Stimulated activated CD8-positive, alpha-beta memory T cell treated with anti-CD3 and anti-CD28 coated beads, Interleukin-7, amount 100 ng/mL, for 48 hours (primary cell): ENCODE results near the gene IGF1R.
"Not testable (repeated sequence)": the region's sequence is repeated elsewhere in the genome, so short reads cannot be mapped to it uniquely, and the experiment has no call there.

Experiments
- DNase-seq, 2 donors: peaks; one replicate each; pipeline ENCODE4 v3.0.0-alpha.2; 2020; ENCODE audit warnings: low read depth in 1 of 2; ENCODE audit errors: extremely low read depth in 1 of 2

IGF1R gene

DNA sequence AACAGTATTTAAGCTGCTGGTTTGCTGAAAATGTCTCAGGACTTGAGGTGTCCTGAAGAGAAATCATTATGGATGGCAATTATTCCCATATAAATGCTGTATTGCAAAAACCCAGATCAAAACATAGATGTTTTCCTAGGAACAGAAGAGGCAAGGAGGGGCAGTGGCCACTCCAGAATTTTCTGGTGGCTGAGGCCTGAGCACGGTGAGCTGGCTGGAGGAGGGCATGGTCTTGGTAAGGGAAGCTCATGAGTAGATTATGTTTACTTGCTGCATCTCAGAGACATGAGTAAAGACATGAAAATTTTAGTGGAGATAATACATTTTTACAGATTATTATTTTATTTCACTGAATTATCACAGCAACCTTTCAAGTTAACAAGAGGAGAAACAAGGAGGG, 328.2 kb downstream of the IGF1R start:
- no peak for DNase-seq

GRCh38 chr15:98977441-98977840, 329.1 kb downstream of the IGF1R start:
- no peak for DNase-seq

GRCh38 chr15:98978153-98978552, 329.8 kb downstream of the IGF1R start:
- no peak for DNase-seq

- no peak for DNase-seq
Measured at GRCh38 chr15:98980899-98981228, 332.5 kb downstream of the IGF1R start.

DNA sequence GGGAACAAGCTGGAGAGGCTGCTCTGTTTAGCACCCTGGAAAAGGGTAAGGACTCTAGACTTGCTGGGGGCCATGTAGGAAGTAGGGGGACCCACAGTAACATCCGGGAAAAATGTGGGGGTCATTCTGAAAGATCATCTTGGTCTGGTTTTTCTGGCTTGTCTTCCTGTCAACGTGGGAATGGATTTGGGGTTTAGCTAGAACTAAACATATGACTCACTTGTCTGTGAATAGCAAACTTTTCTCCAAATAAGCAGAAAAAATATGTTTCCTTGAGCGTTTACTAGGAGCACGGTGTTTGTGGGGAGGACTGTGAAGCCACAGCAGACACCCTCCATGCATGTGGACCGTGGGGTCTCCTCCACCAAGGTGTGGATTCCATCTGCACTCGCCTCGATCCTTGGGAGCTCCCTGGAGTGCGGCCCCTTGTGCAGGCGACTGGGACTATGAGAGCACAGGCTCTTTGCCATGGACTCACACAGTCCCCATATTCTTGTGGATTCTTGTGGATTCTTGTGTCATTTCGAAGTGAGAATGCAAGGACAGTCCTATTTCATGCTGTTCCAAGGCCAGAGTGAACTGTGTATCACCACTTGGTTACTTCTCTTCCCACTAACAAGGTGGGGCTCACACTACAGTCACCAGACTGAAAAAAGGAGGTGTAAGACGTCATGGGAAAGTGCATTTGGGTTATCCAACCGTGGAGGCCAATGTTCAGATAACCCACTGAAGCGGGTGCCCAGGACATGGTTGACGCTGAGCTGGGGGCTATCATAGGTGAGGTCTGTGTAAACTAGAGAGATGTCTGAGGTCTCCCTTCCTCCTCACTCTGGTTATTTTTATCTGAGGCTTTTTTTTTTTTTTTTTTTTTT, 333.7 kb downstream of the IGF1R start:
- DNase-seq, result no peak

DNA sequence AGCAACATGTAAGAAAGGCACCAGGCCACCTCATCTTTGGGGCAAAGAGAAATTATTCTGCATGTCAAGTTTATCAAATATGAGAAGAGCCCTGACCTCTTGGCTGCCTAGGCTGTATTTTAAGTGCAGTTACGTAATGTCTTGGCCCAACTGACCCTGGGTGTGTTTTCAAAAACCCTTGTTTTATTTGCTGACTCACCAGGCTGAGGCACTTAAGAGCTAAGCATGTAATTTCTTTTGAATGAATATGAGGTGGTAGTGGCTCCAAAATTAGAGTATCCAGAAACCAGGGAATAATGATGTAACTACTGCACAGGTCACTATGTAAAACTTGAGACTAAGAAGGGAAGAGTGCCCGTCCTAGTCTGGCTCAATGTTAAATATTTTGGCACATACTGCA, 335.0 kb downstream of the IGF1R start:
- DNase-seq, result no peak

- no peak for DNase-seq
Measured at GRCh38 chr15:98986281-98986680, 337.9 kb downstream of the IGF1R start.

- no peak for DNase-seq
Measured at GRCh38 chr15:98994892-98995291, 346.6 kb downstream of the IGF1R start.

- DNase-seq, result no peak
Measured at GRCh38 chr15:98996169-98996568, 347.8 kb downstream of the IGF1R start.

DNA sequence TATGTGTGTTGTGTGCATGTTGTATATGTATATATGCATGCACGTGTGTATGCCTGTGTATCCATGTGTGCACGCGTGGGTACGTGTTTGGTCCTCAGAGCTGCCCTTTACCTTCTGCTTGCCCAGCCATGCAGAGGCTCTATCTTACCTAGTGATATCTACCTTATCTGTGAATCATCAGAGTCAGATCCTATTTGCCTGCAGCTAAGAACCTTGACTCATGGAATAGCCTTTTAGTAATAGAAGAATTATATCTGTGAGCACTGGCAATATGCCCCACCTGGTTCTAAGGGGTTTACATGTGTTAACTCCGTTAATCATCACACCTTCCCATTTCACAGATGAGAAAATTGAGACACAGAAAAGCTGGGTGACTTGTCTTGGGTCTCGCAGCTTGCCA, 348.3 kb downstream of the IGF1R start:
- no peak for DNase-seq

DNA sequence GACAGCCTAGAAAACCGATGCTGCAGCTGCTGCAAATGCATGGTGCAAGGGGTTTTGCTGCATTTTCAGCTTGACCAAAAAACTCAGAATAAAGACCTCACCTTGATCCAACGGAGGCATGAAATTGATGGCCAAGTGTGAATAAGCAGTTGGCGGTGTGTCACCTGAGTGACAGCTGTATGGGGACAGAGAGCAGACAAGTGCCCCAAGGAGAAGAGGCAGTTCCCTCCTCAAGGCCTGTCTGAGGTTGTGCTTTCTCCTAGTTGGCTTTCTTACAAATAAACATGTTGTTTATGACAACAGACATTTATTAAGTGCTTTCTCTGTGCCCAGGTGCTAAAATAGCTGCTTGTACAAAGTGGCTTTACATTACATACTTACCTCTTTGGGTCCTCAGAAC, 349.0 kb downstream of the IGF1R start:
- no peak for DNase-seq

- DNase-seq, result no peak
Measured at GRCh38 chr15:98997755-98998154, 349.4 kb downstream of the IGF1R start.

DNA sequence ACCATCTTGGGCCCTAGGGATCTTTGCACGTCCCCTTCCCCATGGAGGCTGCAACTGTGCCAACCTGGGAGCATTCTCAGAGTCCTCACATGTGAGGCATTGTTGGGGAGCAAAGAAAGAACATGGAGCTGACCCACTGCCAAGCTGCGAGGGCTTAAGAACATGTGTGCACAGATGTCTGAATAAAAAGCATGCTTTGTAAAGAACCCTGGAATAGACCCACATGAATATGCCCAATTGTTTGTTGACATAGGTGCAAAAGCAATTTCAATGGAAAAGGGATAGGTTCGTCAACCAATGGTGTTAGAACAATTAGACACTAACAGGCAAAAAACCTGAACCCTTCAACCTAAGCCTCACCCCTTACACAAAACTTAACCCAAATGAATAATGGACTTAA, 349.9 kb downstream of the IGF1R start:
- DNase-seq, result no peak

DNA sequence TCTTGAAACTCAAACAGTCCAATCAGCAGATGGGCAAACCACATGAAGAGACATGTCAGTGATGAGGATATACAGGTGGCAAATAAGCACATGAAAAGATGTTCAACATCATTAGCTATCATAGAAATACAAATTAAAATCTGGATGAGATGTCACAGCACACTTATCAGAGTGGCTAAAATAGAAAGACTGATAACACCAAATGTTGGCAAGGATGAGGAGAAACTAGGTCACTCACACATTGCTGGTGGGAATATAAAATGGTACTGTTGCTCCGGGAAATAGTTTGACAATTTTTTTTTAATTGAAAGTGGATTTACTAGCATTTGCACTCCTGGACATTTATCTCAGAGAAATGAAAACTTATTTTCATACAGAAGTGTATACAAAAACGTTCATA, 350.9 kb downstream of the IGF1R start:
- no peak for DNase-seq

GRCh38 chr15:99002226-99002625, 353.9 kb downstream of the IGF1R start:
- DNase-seq, result no peak

DNA sequence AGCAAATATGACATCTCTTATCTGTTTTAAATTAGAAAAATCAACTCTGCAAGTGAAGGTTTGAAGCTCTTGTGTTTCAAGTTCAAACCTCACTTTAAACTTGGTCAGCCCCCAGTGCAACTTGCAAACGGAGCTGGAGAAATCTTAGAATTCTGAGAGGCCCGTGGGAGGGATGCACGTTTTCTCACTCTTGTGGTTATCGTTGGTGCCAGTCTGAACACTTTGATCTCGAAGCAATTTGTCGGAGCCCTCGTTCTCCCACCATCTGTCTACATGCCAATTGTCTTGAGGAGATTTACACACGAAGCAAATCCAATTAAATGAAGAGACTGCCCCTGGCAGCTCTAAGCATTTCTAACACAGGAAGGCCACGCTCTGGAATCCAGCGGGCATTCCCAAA, 355.0 kb downstream of the IGF1R start:
- DNase-seq, result not testable (repeated sequence)

GRCh38 chr15:99004998-99005974, 356.9 kb downstream of the IGF1R start:
- not testable (repeated sequence) for DNase-seq

GRCh38 chr15:99006146-99006545, 357.8 kb downstream of the IGF1R start:
- DNase-seq, result no peak

DNA sequence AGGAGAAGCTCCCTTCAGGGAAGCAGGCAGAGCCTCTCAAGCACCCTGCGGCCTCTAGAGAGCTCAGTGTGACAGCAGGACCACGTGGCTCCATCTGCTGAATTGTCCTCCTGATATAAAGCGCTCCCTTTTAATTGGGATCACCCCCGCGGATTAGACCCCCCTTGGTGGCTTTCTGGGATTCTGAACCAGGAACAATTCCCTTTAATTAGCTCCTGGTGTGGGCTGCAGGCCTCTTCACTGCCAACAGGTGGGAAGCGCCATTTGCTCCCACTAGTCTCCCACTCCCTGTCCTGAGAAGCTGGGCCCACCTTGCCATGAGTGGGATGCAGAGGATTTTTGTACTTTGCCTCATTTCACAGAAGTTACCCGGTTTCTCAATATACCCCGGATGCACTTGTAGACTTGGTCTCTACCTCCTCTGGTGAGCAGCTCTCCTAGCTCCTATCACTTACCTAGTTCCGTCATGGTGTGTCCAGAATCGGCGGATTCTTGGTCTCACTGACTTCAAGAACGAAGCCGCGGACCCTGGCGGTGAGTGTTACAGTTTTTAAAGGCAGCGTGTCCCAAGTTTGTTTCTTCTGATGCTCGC, 358.7 kb downstream of the IGF1R start:
- no peak for DNase-seq

DNA sequence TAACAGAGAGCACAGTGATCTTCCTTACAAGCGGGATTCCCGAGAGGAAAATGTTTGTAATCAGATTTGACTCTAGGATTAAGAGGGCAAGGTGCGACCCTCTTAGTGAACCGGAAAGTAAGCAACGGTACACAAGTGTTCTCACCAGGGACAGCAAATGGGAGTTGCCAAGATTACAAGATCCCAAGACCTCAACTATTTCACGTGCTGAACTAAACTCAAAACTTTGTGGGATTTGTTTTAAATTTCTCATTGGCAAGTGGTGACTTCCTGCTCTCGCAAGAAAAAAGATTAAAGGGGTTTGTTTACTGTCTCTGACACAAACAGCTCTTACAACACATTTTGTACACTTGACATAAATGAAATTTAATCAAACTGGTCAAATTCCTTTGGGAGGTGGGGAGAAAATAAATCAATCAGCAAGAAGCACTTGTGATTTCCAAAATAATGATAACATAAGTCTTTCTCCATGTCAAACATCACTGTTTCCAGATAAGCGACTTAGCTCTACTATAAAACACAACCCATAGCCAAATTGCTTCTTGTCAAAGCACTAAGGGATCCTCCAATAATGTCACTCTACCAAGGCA, 361.5 kb downstream of the IGF1R start:
- no peak for DNase-seq

DNA sequence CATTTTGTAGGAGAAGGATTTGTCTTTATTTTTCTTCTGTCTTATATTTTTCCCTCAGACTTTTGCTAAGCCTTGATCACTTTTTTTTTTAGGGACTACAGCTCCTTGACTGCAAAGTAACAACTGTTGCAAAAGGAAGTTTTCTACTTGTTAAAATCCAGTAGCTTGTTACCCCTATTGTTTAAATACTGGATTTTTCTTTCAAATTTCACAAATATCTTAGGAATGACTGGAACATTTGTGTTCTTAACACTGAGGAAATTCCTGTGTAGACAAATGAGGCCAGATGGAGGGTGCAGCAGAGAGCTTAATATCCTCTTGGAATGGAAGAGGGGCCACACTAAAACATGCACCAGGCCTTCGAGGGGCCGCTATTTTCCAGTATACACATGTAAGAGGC, 362.4 kb downstream of the IGF1R start:
- DNase-seq, result no peak
